TTC549 (cell line): ENCODE results near the gene TMPRSS3.

Experiments
- FAIRE-seq: peaks from 2 replicates; lab custom pipeline; 2012; peaks lifted over from hg19 to GRCh38; lab: Jason Lieb, UNC

Gene TMPRSS3

GRCh38 chr21:42387843-42388340 lies 8.0 kb downstream of the TMPRSS3 start:
- FAIRE-seq: no peak

DNA sequence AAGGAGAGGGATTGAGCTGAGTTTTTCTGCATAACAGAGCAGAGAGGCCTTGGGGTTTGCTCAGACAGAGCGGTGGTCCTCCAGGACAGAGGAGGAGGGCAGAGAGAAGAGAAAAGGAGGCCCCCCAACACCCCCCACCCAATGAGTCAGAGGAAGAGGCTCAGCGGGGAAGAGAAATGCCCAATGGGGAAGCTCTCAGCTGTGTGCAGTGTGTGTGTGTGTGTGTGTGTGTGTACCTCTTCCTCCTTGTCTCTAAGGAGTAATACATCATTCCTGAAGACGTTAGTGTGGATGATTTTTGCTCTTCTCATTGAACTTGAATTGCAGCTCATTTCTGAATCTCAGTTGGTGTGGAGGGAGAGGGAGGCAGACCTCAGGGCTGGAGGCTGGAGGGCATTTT lies 8.7 kb downstream of the TMPRSS3 start:
- FAIRE-seq: no peak

DNA sequence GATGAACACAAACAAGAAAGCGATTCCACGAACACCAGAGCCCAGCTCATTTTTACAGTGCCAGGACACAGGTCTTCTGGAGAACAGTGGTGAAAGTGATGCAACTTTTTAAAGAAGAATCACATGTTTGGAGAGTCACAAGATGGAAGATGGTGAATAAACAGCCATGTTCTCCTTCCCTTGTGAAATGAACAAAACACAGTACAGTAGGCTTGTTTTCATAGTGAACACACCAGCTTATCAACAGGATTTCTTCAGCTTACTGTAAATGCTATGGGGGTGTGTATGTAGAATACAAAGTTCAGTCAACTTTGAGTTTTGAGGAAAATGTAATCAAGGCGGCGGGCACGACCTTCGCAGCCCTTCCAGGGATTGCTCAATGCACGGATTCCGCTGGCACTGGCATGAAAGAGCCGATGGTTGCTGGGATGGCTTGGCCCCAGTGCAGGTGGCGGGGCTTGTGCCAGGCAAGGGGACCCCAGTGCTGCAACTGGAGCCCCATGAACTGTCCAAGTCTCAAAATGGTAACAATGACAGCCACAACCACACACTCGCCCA lies 9.7 kb downstream of the TMPRSS3 start:
- no peak for FAIRE-seq

DNA sequence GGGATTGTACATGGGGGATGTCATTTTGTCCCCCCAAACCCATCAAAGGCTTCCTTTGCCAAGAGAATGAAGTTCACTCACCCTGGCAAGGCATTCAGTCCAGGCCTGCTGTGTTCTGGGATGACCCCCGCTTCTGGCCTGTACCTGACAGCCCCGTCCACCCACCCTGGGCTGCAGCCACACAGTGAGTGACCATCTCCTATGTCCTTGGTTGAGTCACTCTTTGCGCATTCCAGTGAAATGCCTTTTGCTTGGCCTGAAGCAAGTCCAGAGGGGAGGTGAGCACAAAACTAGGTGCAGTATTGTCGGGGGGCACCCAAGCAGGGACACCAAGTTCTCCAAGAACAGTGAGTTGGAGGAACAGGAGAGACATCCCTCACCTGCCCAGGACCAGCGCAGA lies 10.2 kb downstream of the TMPRSS3 start:
- no peak for FAIRE-seq

GRCh38 chr21:42384989-42385388 lies 10.9 kb downstream of the TMPRSS3 start:
- no peak for FAIRE-seq

GRCh38 chr21:42384156-42384945 lies 11.5 kb downstream of the TMPRSS3 start:
- FAIRE-seq: no peak

- FAIRE-seq: no peak
Measured at GRCh38 chr21:42383331-42383730, 12.5 kb downstream of the TMPRSS3 start.

DNA sequence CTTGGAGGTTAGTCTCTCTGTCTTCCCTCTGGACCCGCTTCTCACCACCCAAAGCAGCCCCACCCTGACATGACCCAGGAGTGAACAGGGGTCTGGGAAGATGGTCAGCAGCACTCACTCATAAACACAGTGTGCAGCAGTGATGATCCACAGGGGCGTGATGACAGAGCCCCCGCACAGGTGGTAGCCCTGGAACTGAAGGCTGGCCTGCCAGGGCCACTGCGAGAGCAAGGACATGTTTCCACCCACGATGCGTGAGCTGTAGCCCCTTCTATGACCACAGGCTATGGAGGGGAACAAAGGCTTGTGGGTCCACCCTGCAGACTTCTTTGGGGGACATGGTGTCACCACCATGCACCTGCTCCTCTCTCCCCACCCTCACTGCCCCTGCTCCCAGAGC lies 12.9 kb downstream of the TMPRSS3 start:
- no peak for FAIRE-seq

- FAIRE-seq: no peak
Measured at GRCh38 chr21:42381347-42381984, 14.4 kb downstream of the TMPRSS3 start.

DNA sequence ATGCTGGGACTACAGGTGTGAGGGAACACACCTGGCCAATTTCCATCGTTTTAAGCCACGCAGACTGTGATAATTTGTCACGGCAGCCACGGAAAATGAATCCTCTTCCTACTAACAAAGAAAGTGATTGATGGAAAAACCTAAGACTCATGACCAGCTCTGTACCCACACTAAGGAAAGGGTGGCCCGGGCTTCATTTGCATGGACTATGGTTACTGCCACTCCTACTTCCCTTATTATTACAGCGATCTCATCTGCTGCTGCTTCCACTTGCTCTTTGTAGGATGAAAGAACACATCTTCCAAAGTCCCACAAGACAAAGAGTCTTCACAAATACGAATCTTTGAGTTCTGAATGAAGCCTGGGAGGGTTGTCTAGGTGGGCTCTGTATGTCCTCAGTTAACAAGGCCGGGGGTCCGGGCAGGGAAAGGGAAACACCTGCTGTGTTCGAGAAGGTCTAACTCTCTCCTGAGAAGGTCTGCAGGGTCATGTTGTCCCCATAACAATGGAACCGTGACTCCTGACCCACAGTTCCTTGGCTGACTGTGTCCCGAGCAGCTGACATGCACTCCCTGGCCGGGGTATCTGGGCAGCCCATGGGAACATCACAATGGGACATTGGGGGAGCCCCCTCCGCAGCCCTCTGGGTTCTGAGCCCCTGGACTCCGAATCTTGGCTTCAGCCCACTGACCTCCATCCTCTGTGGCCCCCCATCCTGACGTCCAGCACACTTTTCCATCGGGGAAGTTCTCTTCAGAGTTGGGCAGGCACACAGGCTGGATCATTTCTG lies 16.2 kb downstream of the TMPRSS3 start:
- no peak for FAIRE-seq

DNA sequence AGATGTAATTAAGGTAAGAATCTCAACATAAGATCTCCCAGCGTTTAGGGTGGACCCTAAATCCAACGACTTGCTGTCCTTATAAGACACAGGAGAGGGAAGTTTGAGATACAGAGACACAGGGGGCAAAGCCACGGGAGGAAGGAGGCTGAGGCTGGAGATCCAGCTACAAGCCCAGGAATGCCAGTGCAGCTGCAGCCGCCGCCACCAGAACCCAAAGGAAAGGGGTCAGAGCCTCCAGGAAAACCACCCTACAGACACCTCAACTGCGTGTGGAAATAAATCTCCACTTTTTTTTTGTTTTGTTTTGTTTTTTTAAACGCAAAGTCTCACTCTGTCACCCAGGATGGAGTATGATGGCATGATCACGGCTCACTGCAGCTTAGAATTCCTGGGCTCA lies 17.4 kb downstream of the TMPRSS3 start:
- no peak for FAIRE-seq

DNA sequence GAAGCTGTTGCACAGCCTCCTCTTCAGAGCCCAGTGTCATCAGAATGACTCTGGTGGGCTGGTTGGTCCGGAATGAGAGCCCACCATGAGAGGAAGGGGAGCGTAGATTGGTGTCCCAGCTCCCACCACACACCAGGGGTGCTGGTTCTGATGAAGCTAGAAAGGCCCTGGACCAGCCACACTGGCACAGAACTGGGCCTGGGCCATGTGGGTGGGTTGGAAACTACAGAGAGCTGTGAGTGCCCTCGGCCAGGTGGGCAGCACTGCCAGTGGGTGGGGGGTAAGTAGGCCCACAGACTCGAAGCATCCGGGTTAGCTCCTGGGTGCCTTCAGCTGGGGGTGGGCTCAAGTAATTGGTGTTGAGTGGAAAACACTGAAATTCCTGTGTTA lies 17.9 kb downstream of the TMPRSS3 start:
- no peak for FAIRE-seq

DNA sequence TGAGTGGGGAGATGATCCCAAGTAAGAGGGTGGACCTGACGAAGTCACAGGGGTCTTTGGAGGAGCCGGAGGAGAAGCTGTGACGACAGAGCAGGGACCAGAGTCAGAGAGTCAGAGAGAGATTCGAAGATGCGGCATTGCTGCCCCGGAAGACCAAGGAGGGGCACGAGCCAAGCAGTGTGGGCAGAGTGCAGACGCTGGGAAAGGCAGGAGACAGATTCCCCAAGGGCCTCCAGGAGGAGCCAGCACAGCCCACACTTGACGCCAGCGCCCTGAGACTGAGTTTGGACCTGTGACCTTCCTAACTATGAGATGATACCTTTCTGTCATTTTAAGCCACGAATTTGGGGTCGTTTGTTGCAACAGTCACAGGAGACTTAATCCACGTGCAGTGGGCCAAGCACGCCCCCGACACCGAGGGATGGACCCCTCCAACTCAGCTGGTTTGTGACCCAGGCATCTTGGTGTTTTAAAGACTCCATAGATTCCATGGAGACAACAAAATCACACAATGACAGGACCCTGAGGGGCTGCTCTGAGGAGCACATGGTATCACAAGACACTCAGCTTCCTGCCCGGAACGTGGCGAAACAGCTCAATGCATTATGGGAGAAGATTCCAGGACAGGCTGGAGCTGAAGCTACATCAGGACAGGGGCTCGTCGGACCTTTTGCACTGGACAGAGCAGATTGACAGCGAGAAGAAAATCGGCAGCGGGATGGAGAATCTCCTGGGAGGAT lies 18.5 kb downstream of the TMPRSS3 start:
- FAIRE-seq: no peak

DNA sequence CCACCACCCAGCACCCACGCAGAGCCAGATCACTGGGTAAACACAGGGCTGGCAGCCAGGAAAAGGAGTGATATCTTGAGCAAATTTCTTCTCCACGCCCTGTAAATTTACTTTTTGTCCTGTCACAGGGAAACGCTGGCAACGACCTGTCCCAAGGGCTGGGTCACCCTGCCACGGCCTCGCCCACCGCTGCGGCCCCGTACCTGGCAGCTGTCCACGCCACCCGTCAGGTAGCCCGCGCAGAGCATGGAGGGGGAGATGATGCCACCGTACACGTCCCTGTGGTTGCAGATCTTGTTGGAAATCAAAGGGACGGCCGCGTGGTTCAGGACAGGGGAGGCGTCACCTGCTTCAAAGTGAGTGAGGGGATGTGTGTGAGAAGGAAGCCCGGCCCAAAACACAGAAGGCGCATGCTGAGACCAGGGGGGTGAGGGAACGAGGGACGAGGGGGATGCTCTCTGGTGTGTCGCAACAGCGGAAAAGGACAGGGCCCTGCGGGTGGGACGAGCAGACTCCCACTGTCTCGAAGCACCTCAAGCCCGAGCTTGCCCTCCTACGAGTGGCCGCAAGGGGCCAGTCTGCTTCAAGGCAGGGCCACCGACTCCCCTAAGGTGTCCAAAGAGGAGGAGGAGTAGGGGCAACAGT lies 19.4 kb downstream of the TMPRSS3 start:
- no peak for FAIRE-seq

- FAIRE-seq: no peak
Measured at GRCh38 chr21:42375966-42376337, 19.9 kb downstream of the TMPRSS3 start.

DNA sequence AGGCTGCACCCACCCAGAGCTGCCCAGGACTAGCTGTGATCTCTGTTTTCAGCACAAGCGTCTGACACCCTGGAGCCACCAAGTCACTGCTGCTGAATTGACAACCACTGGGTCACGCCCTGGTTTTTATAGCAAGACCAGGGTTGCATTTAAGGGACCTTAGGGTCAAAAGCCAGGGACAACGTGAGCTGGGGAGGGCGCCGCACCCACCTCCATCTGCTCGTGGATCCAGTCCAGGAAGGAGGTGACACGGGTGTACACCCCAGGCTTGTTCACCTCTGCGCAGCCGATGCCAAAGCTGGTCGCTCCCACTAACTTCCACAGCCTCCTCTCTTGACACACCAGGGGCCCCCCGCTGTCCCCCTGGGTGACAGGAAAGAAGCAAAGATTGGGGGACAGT lies 20.3 kb downstream of the TMPRSS3 start:
- no peak for FAIRE-seq

DNA sequence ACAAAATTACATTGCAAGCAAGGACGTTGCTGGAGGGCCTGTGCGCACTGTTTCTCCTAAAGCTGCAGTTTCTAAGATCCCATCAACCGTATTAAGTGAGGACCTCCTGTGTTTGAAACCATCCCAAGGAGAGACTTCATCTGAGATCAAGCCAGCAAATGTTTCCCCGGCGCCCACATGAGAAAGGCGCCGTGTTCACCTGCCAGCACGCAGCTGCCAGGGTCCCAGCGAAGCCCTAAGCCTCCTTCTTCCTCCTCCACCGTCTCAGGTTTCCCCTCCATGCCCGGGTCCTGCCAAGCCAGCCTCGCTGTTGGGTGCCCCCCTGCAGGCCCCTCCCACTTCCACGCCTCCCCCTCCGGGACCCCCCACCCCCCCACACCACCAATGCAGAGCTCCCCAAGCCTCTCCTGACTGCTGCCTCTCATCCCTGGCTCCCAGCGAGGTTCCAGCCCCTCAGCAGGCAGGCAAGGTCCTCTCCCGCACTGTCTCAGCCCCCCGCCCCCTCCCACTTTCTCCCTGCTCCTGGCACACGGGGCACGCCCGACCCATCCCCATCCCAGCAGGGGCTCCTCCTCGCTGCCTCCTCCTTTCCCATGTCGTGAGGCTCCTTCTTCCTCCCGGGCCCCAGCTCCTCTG lies 20.9 kb downstream of the TMPRSS3 start:
- FAIRE-seq: no peak

GRCh38 chr21:42374457-42374856 lies 21.4 kb downstream of the TMPRSS3 start:
- no peak for FAIRE-seq

DNA sequence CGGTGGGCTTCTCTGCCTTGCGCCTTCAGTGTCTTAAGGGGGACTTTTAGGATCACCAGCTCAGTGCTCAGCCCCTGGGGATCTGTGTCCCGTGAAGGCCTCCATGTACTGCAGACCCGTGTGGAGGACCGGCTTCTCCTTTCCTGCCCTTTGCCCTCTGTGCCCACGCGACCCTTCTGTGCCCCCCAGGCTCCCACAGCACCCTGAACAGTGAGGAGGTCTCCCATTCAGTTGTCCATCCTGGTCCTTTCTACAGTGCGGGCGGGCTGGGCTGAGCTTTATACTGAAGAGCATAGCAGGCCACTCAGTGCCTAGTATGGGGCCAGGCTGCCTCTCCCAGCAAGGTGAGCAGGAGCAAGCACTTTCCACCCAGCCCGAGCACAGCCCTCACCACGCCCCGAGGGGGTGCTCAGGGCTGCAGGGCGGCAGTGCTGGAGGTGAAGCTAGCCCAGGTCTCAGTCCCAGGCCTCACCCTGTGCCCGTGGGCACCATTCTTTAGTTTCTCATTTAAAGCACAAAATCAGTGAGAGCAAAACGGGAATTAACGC lies 21.9 kb downstream of the TMPRSS3 start:
- no peak for FAIRE-seq

- no peak for FAIRE-seq
Measured at GRCh38 chr21:42373196-42373907, 22.5 kb downstream of the TMPRSS3 start.
